Measurements from ENCODE around the gene C7. TPM values are rescaled to one million over a fixed set of nuclear protein-coding genes. Genes with fewer than 3 reads are reported as not detected.

Gene C7
- total RNA-seq, 1 experiment from 2014 or later = 0.74 TPM

GRCh38 chr5:40877371-40877988 is 31.8 kb upstream of the C7 start:
- intact Hi-C loops (cut with micrococcal nuclease) = loop anchor here (5.0 to 10.0 kb wide), 3 partner anchors 190 to 1300 kb away; no protein-coding TSS in a partner anchor
- no TSS peak for BruUV-seq (replicated peaks)
- H2AFZ ChIP-seq (ENCODE audit: low read depth, low read length, poor library complexity, severe bottlenecking) = no peak overlapping the region
- no peak overlapping the region for H3K9ac ChIP-seq (ENCODE audit: low read length)
- ChIA-PET CTCF (no interaction called here), RAD21 (ENCODE audit: low non-redundant PET in 1 of 2, low total read pairs in 2 of 2, uncharacterized antibody in 2 of 2, unreplicated experiment in 2 of 2) (no interaction called here), POLR2A (no interaction called here)
- peaks cover 0 to 4% of the 10 kb centered on the region in 2 experiments; a peak in 1 of 4 replicates for H3K4me1 ChIP-seq (ENCODE audit: control insufficient read depth in 1 of 2, insufficient read depth in 2 of 2, low read length in 2 of 2)
- no peaks in the 10 kb centered on the region for H4K20me1 ChIP-seq (ENCODE audit: insufficient read depth)
- H3K9me2 ChIP-seq (ENCODE audit: insufficient read depth) = no peaks in the 10 kb centered on the region
- H3K79me2 ChIP-seq (ENCODE audit: insufficient read depth, low read length) = no peaks in the 10 kb centered on the region
- H3K4me2 ChIP-seq (ENCODE audit: low read length) = no peak overlapping the region
- ATAC-seq (peak; percentile 38; the same call in 1 of the 2 replicates), DNase-seq (ENCODE audit: low read depth, low spot score) (peak; percentile 15)
- no peak overlapping the region for H3K27ac ChIP-seq (ENCODE audit: low read depth, low read length)
- peaks cover 0 to 4% of the 10 kb centered on the region in 2 experiments; a peak in 2 of 4 replicates for H3K9me3 ChIP-seq (ENCODE audit: control insufficient read depth in 1 of 2, insufficient read depth in 1 of 2, low read depth in 1 of 2, low read length in 2 of 2)
- no peak overlapping the region for H3K4me3 ChIP-seq (replicated peaks in 1 of 2; ENCODE audit: low read depth in 1 of 2, low read length in 2 of 2)
- peak; percentile 45 for TF ChIP-seq CBX3 (IDR thresholded peaks at IDR 0.05; ENCODE audit: low read depth)
- TF ChIP-seq ZNF274 (IDR thresholded peaks at IDR 0.05; ENCODE audit: low read depth, low read length) = no peak
- H3K36me3 ChIP-seq (ENCODE audit: control insufficient read depth in 1 of 2, insufficient read depth in 2 of 2, low read length in 2 of 2) = no peaks in the 10 kb centered on the region
- no peaks in the 10 kb centered on the region for H3K27me3 ChIP-seq (ENCODE audit: insufficient read depth, low read length)

GRCh38 chr5:40879163-40879942 is 29.9 kb upstream of the C7 start:
- peak overlapping the region; percentile 97 for H2AFZ ChIP-seq (ENCODE audit: low read depth, low read length, poor library complexity, severe bottlenecking)
- H3K36me3 ChIP-seq (ENCODE audit: control insufficient read depth in 1 of 2, insufficient read depth in 2 of 2, low read length in 2 of 2) = no peaks in the 10 kb centered on the region
- H3K27ac ChIP-seq (ENCODE audit: low read depth, low read length) = no peak overlapping the region
- no peaks in the 10 kb centered on the region for H3K79me2 ChIP-seq (ENCODE audit: insufficient read depth, low read length)
- peaks cover 0 to 4% of the 10 kb centered on the region in 2 experiments; a peak in 1 of 4 replicates for H3K4me1 ChIP-seq (ENCODE audit: control insufficient read depth in 1 of 2, insufficient read depth in 2 of 2, low read length in 2 of 2)
- DNase-seq (ENCODE audit: low read depth, low spot score) = peak; percentile 13
- no peaks in the 10 kb centered on the region for H3K9me2 ChIP-seq (ENCODE audit: insufficient read depth)
- no peaks in the 10 kb centered on the region for H3K27me3 ChIP-seq (ENCODE audit: insufficient read depth, low read length)
- TF ChIP-seq RAD21 (IDR thresholded peaks at IDR 0.05; ENCODE audit: low read depth) (peak; percentile 65), CTCF (IDR thresholded peaks at IDR 0.05 in 2 of 3, conservative IDR thresholded peaks at IDR 0.05 in 1 of 3; ENCODE audit: borderline replicate concordance in 1 of 3, insufficient read depth in 1 of 3, low read depth in 2 of 3, low read length in 2 of 3) (peak; percentile 16 to 63 (median 45); a peak in 3 of 6 replicates), YY1 (IDR thresholded peaks at IDR 0.05; ENCODE audit: extremely low read depth, insufficient replicate concordance, low read depth, low read length) (no peak)
- peak; percentile 71 for ATAC-seq
- ChIA-PET POLR2A (no interaction called here), RAD21 (ENCODE audit: low non-redundant PET in 1 of 2, low total read pairs in 2 of 2, uncharacterized antibody in 2 of 2, unreplicated experiment in 2 of 2) (no interaction called here), CTCF (no interaction called here)
- H4K20me1 ChIP-seq (ENCODE audit: insufficient read depth) = no peaks in the 10 kb centered on the region
- H3K4me3 ChIP-seq (replicated peaks in 1 of 2; ENCODE audit: low read depth in 1 of 2, low read length in 2 of 2) = no peak overlapping the region
- H3K4me2 ChIP-seq (ENCODE audit: low read length) = no peak overlapping the region
- H3K9me3 ChIP-seq (ENCODE audit: control insufficient read depth in 1 of 2, insufficient read depth in 1 of 2, low read depth in 1 of 2, low read length in 2 of 2) = peaks cover 0 to 4% of the 10 kb centered on the region in 2 experiments; a peak in 2 of 4 replicates
- BruUV-seq (replicated peaks) = no TSS peak
- no peak overlapping the region for H3K9ac ChIP-seq (ENCODE audit: low read length)
- intact Hi-C loops (cut with micrococcal nuclease) = loop anchor here (2.0 to 10.0 kb wide), 5 partner anchors 125 to 1302 kb away; partner anchors contain the start of gene TTC33

Measured in HCT116 (cell line).